ENCODE results near the gene SHCBP1.

The SHCBP1 gene

GRCh38 chr16:46614006-46614405 is 7.2 kb downstream of the SHCBP1 start:
- DNase-seq = no peak

GRCh38 chr16:46613352-46613751 is 7.8 kb downstream of the SHCBP1 start:
- DNase-seq = no peak

- no peak for DNase-seq
These were observed 9.1 kb downstream of the SHCBP1 start for GRCh38 chr16:46612121-46612520.

- DNase-seq = peak; percentile 20
These were observed 13.7 kb downstream of the SHCBP1 start for GRCh38 chr16:46607529-46607928.

GRCh38 chr16:46606231-46606630 is 14.9 kb downstream of the SHCBP1 start:
- DNase-seq = no peak

GRCh38 chr16:46591257-46591656 is 29.9 kb downstream of the SHCBP1 start:
- no peak for DNase-seq

- no peak for DNase-seq
These were observed 35.1 kb downstream of the SHCBP1 start for GRCh38 chr16:46586011-46586577.

GRCh38 chr16:46583036-46583435 is 38.1 kb downstream of the SHCBP1 start:
- no peak for DNase-seq

GRCh38 chr16:46582313-46582712 is 38.9 kb downstream of the SHCBP1 start:
- DNase-seq = no peak

- no peak for DNase-seq
These were observed 43.1 kb downstream of the SHCBP1 start for GRCh38 chr16:46577988-46578579.

GRCh38 chr16:46573834-46574159 is 47.4 kb downstream of the SHCBP1 start:
- DNase-seq = no peak

- DNase-seq = no peak
These were observed 48.0 kb downstream of the SHCBP1 start for GRCh38 chr16:46573008-46573833.

- no peak for DNase-seq
These were observed 51.9 kb downstream of the SHCBP1 start for GRCh38 chr16:46569231-46569735.

GRCh38 chr16:46568472-46569230 is 52.5 kb downstream of the SHCBP1 start:
- DNase-seq = no peak

GRCh38 chr16:46562979-46563378 is 58.2 kb downstream of the SHCBP1 start:
- DNase-seq = no peak

- no peak for DNase-seq
These were observed 63.2 kb downstream of the SHCBP1 start for GRCh38 chr16:46558018-46558417.

- no peak for DNase-seq
These were observed 65.2 kb downstream of the SHCBP1 start for GRCh38 chr16:46555951-46556350.

- DNase-seq = peak; percentile 61
These were observed 66.7 kb downstream of the SHCBP1 start for GRCh38 chr16:46554435-46554834.

- DNase-seq = no peak
These were observed 71.7 kb downstream of the SHCBP1 start for GRCh38 chr16:46549477-46549876.

Data from NCI-H69 (cell line).